ENCODE results near the gene PRPF18.
"Not testable (repeated sequence)": the region's sequence is repeated elsewhere in the genome, so short reads cannot be mapped to it uniquely, and the experiment has no call there.

The PRPF18 gene
- total RNA-seq = 48.7 to 62.8 reads per million in 2 donors

GRCh38 chr10:13586676-13587355, at the start of gene PRPF18:
Gene PRPF18 (plus strand): TSS chr10:13586965. CDS start chr10:13587087, 122 bp downstream.
- DNase-seq = peak; percentile 92

- DNase-seq = not testable (repeated sequence)
These were observed 48.8 kb upstream of the PRPF18 start for GRCh38 chr10:13537985-13538384.

- DNase-seq = no peak
These were observed 44.2 kb upstream of the PRPF18 start for GRCh38 chr10:13542533-13542932.

- no peak for DNase-seq
These were observed 36.0 kb upstream of the PRPF18 start for GRCh38 chr10:13550802-13551201.

GRCh38 chr10:13555884-13556510, 30.8 kb upstream of the PRPF18 start:
- no peak for DNase-seq

- no peak for DNase-seq
These were observed 27.6 kb upstream of the PRPF18 start for GRCh38 chr10:13559124-13559700.

GRCh38 chr10:13560597-13560996, 26.2 kb upstream of the PRPF18 start:
- DNase-seq = no peak

GRCh38 chr10:13563481-13564445, 23.0 kb upstream of the PRPF18 start:
- no peak for DNase-seq

- DNase-seq = no peak
These were observed 22.2 kb upstream of the PRPF18 start for GRCh38 chr10:13564576-13564975.

GRCh38 chr10:13567030-13567429, 19.7 kb upstream of the PRPF18 start:
- no peak for DNase-seq

GRCh38 chr10:13571541-13571940, 15.2 kb upstream of the PRPF18 start:
- no peak for DNase-seq

GRCh38 chr10:13573960-13574359, 12.8 kb upstream of the PRPF18 start:
- DNase-seq = no peak

GRCh38 chr10:13585195-13585751, 1.5 kb upstream of the PRPF18 start:
- DNase-seq = no peak

GRCh38 chr10:13585943-13586342, 822 bp upstream of the PRPF18 start:
- no peak for DNase-seq

- no peak for DNase-seq
These were observed 626 bp downstream of the PRPF18 start for GRCh38 chr10:13587391-13587790.

- no peak for DNase-seq
These were observed 2.6 kb downstream of the PRPF18 start for GRCh38 chr10:13589316-13589715.

GRCh38 chr10:13590886-13591285, 4.1 kb downstream of the PRPF18 start:
- no peak for DNase-seq

- no peak for DNase-seq
These were observed 5.5 kb downstream of the PRPF18 start for GRCh38 chr10:13592306-13592705.

GRCh38 chr10:13593535-13593934, 6.8 kb downstream of the PRPF18 start:
- DNase-seq = no peak

GRCh38 chr10:13594641-13595040, 7.9 kb downstream of the PRPF18 start:
- DNase-seq = no peak

GRCh38 chr10:13597909-13598308, 11.1 kb downstream of the PRPF18 start:
- no peak for DNase-seq

- DNase-seq = no peak
These were observed 17.7 kb downstream of the PRPF18 start for GRCh38 chr10:13604357-13605040.

Data from T-helper 9 cell (primary cell).